Non-pigmented ciliary epithelial cell (primary cell): Measurements from ENCODE around the gene FRMPD2.
A peak's percentile ranks its signal among the peaks of the same experiment; 100 is the strongest.
"Not testable (repeated sequence)": the region's sequence is repeated elsewhere in the genome, so short reads cannot be mapped to it uniquely, and the experiment has no call there.

Source experiments
- DNase-seq: peaks from one replicate; pipeline ENCODE4 v3.0.0-alpha.2; 2010; ENCODE audit warnings: low read depth

The FRMPD2 gene

GRCh38 chr10:48231699-48232315 is 42.7 kb downstream of the FRMPD2 start:
- DNase-seq = no peak

- no peak for DNase-seq
These were observed 43.3 kb downstream of the FRMPD2 start for GRCh38 chr10:48231178-48231577.

DNA sequence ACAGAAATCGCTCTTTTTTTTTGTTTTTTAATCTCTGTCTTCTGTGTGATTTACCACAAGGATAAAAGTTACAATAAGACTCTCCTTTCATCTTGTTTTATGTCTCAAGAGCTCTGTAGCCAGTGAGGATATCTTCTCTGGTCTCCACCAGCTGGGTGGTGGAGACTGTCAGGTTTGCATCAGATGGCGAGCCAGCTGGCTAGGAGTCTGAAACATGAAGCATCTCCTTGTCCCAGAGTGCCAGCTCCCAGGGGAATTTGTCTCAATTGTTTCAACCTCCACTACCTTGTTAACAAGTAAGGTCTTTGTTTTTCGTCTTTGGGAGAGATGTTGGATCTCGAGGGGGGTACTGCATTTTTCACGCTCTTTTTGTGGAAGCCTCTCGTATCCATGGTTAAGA is 47.3 kb downstream of the FRMPD2 start:
- DNase-seq = no peak

DNA sequence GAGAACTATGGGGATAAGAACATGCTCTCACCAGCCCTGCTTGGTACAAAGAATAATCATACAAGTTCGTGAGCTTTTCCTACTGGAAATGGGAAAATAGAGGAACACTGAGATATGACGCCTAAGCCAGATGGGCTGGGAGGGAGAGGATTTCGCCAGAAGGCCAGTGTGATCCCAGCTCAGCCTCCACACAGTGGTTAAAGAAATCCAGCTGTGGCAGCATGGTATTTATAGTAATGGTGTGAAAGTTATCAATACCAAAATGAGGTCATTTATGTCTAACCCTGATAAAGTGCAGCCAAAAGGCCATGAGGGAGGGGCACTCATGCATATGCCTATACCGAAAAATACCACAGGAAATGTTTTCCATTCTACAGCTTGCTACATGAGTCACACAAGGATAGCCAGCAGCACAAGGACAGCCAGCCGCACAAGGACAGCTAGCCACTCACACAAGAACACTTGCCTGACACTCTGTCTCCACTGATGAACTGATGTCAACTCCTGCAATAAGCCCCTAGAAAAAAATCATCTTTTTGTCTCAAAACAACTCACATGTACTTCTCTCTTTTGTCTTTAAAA is 49.4 kb downstream of the FRMPD2 start:
- DNase-seq = no peak

DNA sequence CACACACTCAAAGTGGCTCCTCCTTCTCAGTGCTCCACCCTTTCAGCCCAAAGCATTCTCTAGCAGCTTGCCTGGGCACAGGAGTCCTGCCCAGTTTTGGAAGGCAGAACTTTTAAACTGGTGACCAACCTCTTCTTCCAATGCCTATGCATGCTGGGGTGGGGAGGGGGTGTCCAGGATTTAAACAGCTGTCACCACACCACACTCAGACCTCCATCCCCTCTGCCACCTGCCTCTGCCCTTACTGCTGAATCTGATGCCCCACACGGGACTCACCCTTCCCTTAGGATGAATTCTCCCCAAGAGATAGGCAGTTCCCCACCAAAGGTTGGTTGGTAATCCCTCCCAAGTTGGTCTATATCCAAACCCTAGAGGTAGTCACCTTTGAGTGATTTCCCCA is 50.2 kb downstream of the FRMPD2 start:
- no peak for DNase-seq

GRCh38 chr10:48221814-48222213 is 52.7 kb downstream of the FRMPD2 start:
- no peak for DNase-seq

DNA sequence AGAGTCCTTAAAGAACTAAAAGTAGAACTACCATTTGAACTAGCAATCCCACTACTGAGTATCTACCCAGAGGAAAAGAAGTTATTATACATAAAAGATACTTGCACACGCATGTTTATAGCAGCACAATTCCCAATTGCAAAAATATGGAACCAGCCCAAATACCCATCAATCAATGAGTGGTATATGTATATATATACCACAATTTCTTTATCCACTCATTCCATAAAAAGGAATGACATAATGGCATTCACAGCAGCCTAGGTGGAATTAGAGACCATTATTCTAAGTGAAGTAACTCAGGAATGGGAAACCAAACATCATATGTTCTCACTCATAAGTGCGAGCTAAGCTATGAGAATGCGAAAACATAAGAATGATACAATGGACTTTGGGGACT is 53.5 kb downstream of the FRMPD2 start:
- not testable (repeated sequence) for DNase-seq

- DNase-seq = no peak
These were observed 55.3 kb downstream of the FRMPD2 start for GRCh38 chr10:48219194-48219593.

- no peak for DNase-seq
These were observed 57.8 kb downstream of the FRMPD2 start for GRCh38 chr10:48216744-48217143.

DNA sequence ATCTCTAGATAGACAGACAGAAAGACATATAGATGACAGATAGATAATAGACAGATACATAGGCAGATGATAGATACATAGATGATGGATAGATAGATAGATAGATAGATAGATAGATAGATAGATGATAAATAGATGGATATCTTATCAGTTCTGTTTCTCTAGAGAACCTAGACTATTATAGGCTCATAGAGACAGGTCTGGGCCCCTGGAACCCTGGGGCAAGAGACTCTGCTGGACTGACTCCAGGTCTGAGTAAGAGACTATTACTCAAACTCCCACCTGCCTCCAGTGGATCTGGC is 58.3 kb downstream of the FRMPD2 start:
- DNase-seq = no peak

- DNase-seq = peak; percentile 3
These were observed 58.9 kb downstream of the FRMPD2 start for GRCh38 chr10:48215486-48216203.

GRCh38 chr10:48214716-48215485 is 59.6 kb downstream of the FRMPD2 start:
- no peak for DNase-seq

DNA sequence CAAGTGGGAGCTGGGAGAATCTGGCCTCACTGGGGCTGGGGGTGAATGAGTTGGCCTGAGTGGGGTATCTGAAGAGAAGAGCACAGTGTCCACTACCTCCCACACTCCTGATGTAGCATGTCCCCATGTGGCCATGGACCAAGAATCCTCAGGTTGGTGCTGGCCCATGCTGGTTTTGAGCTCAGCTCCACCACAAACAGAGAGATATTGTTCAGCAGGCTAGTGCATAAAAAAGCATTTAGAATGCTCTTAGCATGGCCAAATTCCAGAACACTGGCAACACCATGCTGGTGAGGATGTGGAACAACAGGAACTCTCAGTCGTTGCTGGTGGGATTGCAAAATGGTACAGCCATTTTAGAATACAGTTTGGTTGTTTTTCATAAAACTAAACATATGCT is 61.4 kb downstream of the FRMPD2 start:
- DNase-seq = no peak

DNA sequence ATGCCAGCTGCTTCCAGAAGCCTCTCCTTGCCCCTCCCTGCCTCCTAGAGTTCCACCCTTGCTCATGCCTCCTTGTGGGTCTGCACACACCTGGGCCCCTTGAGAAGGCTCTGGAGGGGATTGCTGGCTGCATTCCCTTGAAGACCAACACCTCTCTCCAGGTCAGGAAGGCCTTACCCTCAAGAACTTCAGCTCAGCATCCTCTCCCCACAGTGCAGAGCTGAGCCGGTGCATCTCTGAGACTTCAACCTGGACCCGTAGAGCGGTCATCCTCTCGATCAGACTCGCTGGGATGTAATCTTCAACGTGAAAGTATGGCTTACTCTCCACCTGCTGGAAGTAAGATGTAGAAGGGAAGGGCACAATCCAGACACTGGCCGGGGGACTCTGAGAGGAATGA is 62.7 kb downstream of the FRMPD2 start:
- no peak for DNase-seq

DNA sequence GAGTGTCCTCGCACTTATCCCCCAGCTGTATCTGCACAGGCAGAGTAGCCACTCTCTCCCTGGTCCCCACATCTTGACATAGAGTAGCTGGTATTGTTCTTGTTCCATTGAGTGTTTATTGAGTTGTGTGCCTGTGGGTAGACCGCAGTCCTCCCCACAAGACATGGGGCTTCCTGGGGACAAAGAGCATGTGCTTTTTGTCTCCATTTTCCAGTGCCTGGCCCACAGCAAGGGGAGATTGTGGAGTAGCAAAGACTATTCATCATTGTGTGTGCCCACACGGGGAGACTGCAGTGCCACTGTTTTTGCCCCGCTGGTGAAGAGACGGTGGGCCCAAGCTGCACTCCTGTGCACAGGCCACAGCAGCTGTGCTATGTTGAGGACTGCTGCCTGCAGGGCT is 63.5 kb downstream of the FRMPD2 start:
- DNase-seq = no peak

GRCh38 chr10:48210391-48210790 is 64.1 kb downstream of the FRMPD2 start:
- no peak for DNase-seq

DNA sequence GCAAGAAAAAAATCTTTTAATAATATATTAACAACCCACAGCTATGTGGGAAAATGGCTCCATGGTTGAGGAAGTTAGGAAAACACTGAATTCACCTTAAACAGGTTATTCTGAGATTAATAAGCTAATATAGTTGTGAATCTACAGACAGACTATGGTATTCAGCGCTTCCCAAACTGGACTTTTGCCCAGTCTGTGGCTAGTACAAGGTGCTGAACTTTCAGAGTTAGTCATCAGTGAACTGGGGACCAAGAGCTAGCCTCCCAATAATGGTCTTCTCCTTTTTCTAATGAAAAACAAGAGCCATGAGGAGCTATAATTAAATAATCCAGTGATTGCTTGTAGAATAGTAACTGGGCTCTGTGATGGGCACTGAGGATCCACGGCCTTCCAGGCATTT is 65.3 kb downstream of the FRMPD2 start:
- peak; percentile 11 for DNase-seq

GRCh38 chr10:48207853-48208252 is 66.6 kb downstream of the FRMPD2 start:
- no peak for DNase-seq

DNA sequence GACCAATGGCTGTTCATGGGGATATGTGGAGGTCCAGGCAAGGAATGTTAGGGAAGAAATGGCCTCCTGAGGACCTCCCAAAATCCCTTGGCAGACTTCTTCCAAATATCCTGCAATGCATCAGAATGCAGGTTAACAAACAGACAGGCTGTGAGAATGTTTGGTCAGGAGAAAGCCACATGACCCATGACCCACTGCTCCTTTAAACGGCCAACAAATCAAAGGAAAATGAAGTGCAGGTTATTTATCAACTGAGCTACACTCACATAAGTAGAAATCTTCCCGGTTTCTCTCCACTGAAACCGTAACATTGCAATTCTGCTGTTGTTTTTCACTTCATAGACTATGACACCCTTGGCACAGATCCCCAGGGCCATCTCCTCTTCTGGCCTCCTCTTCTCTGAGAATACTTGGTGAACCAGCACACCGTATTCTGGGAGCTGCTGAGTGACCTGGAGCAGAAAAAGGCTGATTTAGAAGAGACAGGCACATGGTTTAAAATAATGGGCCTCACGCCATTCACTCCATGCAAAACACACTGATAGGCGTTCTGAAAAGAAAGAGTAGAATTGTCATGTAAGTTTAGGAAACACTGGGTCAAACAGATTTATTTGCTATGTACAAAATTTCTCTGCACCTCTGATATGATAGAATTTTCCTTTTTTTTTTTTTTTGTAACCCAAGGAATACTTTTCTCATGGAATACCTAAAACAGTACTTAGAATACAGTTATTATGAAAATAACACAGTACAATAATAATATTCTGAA is 67.8 kb downstream of the FRMPD2 start:
- no peak for DNase-seq

- no peak for DNase-seq
These were observed 68.6 kb downstream of the FRMPD2 start for GRCh38 chr10:48205918-48206317.

DNA sequence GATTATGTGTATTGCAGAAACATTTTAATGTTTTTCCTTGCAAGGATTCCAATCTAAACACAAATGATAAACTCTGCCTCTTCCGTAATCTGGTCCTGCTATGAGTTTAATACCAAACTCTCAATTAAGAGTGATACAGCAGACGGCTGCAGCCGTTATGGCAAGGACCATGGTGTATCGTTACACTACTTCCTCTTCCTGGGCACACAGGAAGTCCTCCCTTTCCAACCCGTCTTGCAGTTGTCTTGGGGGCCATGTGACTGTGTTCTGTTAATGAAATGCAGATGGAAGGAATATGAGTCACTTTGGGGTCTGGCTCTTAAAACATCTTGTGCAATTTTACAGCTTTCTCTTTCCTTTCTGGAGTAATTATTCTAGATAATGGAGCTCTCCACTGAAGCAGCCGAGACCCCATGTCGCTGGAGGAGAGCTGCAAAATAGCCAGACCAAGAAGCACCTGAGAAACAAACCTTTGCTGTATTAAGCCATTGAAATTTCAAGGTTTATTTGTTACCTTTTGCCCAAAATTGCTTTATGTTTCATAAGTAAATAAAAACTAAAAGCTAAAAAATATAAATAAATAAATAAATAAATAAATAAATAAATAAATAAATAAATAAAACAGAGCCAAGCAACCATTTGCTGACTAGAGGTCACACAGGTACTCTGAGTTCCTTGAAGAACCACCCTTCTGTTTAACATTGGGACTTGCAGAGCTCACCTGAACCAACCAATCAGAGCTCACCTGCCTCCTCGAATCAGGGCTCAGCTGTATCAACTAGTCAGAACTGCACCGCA is 74.7 kb downstream of the FRMPD2 start:
- DNase-seq = peak; percentile 24
